ENCODE data around the gene RFC1.

The RFC1 gene

DNA sequence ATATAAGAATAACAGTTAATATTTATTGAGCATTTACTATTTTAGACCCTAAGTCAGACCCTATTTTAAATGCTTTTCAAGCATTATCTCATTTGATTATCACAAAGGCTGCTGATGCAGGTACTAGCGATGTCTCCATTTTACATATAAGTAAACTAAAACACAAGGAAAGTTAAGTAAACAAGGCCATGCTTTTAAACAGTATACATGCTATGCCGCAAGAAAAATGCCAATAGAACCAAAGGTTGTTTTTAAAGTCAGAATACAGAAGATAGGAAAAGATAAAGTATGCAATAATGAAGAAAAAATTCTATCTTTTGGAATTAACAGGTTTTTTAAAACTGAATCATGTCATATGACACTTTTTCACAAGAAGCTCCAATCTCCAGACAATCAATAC lies 26.2 kb downstream of the RFC1 start:
- H3K36me3 ChIP-seq (ENCODE audit: insufficient read depth, low read length), result peaks cover 4% of the 10 kb centered on the region; the same call in 1 of the 2 replicates
- H3K4me1 ChIP-seq (ENCODE audit: insufficient read depth, low read length), result no peaks in the 10 kb centered on the region
- no peaks in the 10 kb centered on the region for H3K9me3 ChIP-seq (ENCODE audit: control insufficient read depth, insufficient read depth, low read length)
- H3K9ac ChIP-seq (ENCODE audit: low read depth, low read length), result no peak overlapping the region

DNA sequence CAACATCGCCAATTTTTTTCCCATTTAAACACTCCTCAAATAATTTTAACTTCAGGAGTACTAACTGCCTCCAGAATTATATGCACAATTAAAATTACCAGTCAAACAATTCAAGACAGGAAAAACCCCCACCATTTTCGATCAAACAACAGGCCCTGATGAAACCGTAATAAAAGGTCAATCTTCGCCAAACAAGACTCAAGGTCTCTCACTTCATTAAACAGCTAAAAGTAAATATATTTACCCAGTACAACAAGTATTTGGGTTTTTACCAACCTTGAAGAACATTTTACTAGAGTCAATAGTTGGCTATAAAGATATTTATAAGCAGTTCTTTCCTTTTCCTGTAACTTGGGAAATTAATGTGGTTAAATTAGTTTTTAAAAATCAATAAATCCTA lies 28.3 kb downstream of the RFC1 start:
- no peak overlapping the region for H3K9ac ChIP-seq (ENCODE audit: low read depth, low read length)
- no peaks in the 10 kb centered on the region for H3K9me3 ChIP-seq (ENCODE audit: control insufficient read depth, insufficient read depth, low read length)
- H3K36me3 ChIP-seq (ENCODE audit: insufficient read depth, low read length), result no peaks in the 10 kb centered on the region
- no peaks in the 10 kb centered on the region for H3K4me1 ChIP-seq (ENCODE audit: insufficient read depth, low read length)

DNA sequence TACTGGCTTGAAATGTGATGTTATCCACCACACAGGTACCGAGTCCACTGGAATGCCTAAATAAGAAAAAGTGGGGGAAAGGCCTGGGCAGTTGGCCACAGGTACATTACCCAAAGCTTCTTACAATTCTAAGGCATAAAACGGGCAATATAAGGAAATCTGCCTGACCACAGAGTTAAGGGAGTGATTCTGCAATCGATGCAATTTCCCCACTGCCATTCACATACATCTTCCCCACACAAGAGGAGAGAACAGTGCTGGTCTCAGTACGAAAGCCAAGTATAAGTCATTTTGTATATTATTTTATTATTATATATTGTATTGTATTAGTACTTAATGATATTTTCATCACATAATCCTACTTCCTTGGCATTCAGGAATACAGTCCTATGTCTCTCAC lies 30.6 kb downstream of the RFC1 start:
- no peaks in the 10 kb centered on the region for H3K36me3 ChIP-seq (ENCODE audit: insufficient read depth, low read length)
- H3K4me1 ChIP-seq (ENCODE audit: insufficient read depth, low read length), result no peaks in the 10 kb centered on the region
- H3K9ac ChIP-seq (ENCODE audit: low read depth, low read length), result no peak overlapping the region
- H3K9me3 ChIP-seq (ENCODE audit: control insufficient read depth, insufficient read depth, low read length), result no peaks in the 10 kb centered on the region

DNA sequence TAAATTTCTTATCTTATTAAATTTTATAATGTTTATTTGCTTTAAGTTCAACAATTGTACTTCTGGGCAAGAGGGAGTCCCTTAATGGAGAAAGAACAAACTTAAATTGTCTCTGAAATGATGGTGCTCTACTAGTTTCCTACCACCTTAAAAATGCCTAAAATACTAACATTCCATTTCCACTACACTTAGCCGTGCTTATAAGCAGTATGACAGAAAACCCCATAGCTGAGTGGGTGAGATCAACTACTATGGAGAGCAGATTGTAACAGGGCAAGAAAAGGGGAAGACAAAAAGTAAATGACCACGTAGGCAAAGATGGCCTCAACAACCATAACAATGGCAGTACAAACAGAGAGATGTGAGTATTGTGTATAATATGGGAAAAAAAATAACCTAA lies 35.0 kb downstream of the RFC1 start:
- Histone ChIP-seq H3K9ac (ENCODE audit: low read depth, low read length) (no peak overlapping the region), H3K36me3 (ENCODE audit: insufficient read depth, low read length) (no peaks in the 10 kb centered on the region), H3K4me1 (ENCODE audit: insufficient read depth, low read length) (no peaks in the 10 kb centered on the region), H3K9me3 (ENCODE audit: control insufficient read depth, insufficient read depth, low read length) (no peaks in the 10 kb centered on the region)

DNA sequence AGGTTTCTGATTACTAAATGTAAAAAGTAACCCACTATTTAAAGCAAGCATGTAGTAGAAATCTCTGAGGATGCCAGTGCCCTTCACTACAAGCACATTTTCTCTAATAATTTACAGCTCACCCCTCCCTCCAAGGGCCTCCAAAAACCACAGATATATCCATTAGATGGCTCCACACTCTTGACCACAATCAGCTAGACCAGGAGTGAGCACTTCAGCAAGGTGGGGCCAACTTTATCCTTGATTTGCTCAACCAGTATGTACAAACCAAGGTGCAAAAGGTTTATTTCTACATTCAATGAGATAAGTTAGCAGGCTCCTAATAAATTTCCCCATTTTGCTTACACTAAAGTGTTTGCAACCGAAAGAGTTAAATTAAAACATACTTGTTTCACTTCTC lies 35.8 kb downstream of the RFC1 start:
- H3K4me1 ChIP-seq (ENCODE audit: insufficient read depth, low read length), result no peaks in the 10 kb centered on the region
- no peaks in the 10 kb centered on the region for H3K36me3 ChIP-seq (ENCODE audit: insufficient read depth, low read length)
- no peak overlapping the region for H3K9ac ChIP-seq (ENCODE audit: low read depth, low read length)
- H3K9me3 ChIP-seq (ENCODE audit: control insufficient read depth, insufficient read depth, low read length), result no peaks in the 10 kb centered on the region

DNA sequence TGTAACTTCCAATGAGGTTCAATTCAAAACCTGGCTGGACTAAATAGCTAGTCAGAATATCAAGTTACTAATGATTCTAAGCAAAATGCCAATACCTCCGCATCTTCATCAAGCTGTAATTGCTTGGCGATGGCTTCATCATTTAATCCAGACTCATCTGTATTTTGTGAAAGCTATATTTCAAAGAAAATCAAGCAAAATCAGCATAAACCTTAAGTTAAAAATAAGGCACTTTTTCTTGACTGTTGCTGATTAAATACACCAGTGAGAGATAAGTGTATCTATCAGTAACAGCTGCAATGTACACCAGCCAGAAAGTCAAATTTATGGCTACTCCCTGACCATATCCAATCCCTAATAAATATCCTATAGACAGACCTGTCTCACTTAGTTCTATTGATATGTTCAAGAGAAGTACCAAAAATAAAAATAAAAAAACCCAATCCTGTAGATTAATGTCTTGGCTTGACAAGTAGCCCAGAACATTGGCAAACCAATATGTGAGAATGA lies 39.6 kb downstream of the RFC1 start:
- H3K4me1 ChIP-seq (ENCODE audit: insufficient read depth, low read length), result no peaks in the 10 kb centered on the region
- H3K9me3 ChIP-seq (ENCODE audit: control insufficient read depth, insufficient read depth, low read length), result no peaks in the 10 kb centered on the region
- H3K9ac ChIP-seq (ENCODE audit: low read depth, low read length), result no peak overlapping the region
- H3K36me3 ChIP-seq (ENCODE audit: insufficient read depth, low read length), result 0 out of 2 replicates have a peak, but pooled peaks cover 2% of the 10 kb centered on the region

DNA sequence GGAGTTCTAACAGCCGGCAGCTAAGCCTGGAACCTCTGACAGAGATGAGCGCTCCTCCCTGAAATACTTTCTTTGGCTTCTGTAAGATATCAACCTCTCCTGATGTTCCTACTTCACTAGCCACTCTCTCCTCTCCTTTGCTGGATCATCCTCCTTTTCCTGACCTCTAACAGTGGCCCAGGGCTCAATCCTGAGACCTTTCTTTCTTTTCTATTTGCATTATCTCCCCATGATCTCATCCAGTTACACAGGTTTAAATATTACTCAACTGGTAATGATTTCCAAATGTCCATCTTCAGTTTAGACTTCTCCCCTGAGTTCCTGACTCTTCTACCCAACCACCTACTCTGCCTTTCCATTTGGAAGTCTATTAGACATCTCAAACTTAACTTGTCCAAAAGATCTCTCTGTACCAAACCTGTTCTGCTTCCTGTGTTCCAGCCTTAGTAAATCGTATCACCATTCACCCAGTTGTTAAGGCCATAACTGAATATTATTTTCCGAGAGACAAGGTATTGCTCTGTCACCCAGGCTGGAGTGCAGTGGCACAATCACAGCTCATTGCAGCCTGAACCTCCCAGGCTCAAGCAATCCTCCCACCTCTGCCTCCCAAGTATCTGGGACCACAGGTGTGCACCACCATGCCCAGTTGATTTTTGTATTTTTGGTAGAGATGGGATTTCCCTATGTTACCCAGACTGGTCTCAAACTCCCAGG lies 41.1 kb downstream of the RFC1 start:
- Histone ChIP-seq H3K9me3 (ENCODE audit: control insufficient read depth, insufficient read depth, low read length) (no peaks in the 10 kb centered on the region), H3K9ac (ENCODE audit: low read depth, low read length) (no peak overlapping the region), H3K36me3 (ENCODE audit: insufficient read depth, low read length) (0 out of 2 replicates have a peak, but pooled peaks cover 2% of the 10 kb centered on the region), H3K4me1 (ENCODE audit: insufficient read depth, low read length) (no peaks in the 10 kb centered on the region)

DNA sequence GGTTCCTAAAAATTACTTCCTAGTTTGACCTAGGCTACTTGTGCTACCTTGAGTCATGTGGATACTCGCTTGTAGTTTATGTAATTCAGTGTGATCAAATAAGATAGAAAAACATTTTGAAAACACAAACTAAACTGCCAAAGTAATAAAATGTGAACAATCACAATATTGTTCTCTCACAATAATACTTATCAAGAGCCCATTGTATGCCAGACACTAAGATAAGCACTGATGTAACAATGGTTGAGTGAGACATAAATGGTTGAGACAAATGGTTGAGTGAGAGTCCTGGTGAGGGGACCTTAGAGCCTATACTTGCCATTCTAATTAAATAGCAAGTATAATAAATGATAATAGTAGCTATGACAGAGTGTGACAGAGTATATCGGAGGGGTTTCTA lies 41.7 kb downstream of the RFC1 start:
- H3K36me3 ChIP-seq (ENCODE audit: insufficient read depth, low read length), result peaks cover 2% of the 10 kb centered on the region; the same call in 1 of the 2 replicates
- H3K9ac ChIP-seq (ENCODE audit: low read depth, low read length), result no peak overlapping the region
- H3K4me1 ChIP-seq (ENCODE audit: insufficient read depth, low read length), result no peaks in the 10 kb centered on the region
- no peaks in the 10 kb centered on the region for H3K9me3 ChIP-seq (ENCODE audit: control insufficient read depth, insufficient read depth, low read length)

DNA sequence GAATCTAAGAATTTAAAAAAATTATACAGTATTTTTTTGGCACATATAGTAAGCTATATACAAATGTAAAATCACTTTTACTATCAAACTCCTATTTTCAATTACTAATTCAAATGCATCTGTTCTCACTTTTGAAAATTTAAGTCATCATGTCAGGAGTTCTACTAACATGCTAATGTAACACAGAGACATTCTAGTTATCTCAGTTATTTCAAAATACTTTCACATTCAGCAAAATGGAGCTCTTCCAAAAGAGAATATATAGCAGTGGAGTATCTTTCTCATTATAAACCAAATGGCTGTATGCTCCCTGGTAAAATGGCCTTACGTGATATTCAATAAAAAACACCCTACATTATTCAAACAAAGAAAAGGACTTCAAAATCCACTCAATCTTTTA lies 42.3 kb downstream of the RFC1 start:
- H3K4me1 ChIP-seq (ENCODE audit: insufficient read depth, low read length), result no peaks in the 10 kb centered on the region
- no peak overlapping the region for H3K9ac ChIP-seq (ENCODE audit: low read depth, low read length)
- H3K36me3 ChIP-seq (ENCODE audit: insufficient read depth, low read length), result peaks cover 6% of the 10 kb centered on the region; the same call in 1 of the 2 replicates
- H3K9me3 ChIP-seq (ENCODE audit: control insufficient read depth, insufficient read depth, low read length), result no peaks in the 10 kb centered on the region

DNA sequence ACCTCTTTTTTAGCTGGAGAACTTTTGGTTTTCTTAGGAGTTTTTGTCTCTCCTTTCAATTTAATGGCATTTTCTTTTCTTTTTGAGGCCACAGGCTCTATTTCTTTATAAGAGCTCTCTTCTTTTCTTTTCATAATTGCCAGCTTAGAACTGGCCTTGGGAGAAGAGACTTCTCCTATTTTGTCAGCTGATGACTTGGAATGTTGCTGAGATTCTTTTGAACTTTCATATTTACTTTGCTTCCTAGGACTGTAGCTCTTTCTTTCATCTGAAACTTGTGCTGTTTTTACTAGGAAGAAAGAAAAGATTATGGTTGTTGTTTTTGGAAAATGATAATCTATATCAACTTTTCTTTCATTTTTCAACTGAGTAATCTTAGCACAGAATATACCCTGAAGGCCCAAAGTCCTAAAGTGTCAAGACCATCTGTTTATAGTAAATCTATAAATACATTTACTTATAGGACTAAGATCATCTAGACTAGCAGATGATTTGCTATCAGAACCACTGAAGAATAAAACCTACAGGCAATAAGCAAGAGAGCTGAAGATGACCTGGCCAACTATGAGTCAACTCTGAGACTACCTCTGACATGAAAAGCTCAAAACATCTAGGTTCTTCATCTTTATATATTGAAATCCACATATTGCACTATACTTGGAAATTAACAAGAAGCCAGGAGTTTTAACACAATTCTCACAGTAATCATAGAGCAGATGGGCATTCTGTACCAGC lies 45.6 kb downstream of the RFC1 start:
- peaks cover 14% of the 10 kb centered on the region; the same call in 1 of the 2 replicates for H3K36me3 ChIP-seq (ENCODE audit: insufficient read depth, low read length)
- H3K9me3 ChIP-seq (ENCODE audit: control insufficient read depth, insufficient read depth, low read length), result no peaks in the 10 kb centered on the region
- H3K4me1 ChIP-seq (ENCODE audit: insufficient read depth, low read length), result no peaks in the 10 kb centered on the region
- H3K9ac ChIP-seq (ENCODE audit: low read depth, low read length), result no peak overlapping the region

DNA sequence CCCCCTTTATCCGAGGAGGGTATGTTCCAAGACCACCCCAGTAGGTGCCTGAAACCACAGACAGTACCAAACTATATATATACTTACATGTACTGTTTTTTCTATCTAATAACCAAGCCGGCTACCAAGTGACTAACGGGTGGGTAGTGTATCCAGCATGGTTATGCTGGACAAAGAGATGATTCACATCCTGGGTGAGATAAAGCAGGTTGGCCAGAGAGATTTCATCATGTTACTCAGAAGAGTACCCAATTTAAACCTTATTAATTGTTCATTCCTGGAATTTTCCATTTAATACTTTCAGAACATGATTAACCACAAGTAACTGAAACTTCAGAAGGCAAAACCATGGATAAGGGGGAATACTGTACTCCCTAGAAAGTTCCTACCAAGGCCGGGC lies 46.5 kb downstream of the RFC1 start:
- H3K36me3 ChIP-seq (ENCODE audit: insufficient read depth, low read length), result peaks cover 11% of the 10 kb centered on the region; the same call in 1 of the 2 replicates
- H3K9me3 ChIP-seq (ENCODE audit: control insufficient read depth, insufficient read depth, low read length), result no peaks in the 10 kb centered on the region
- no peak overlapping the region for H3K9ac ChIP-seq (ENCODE audit: low read depth, low read length)
- H3K4me1 ChIP-seq (ENCODE audit: insufficient read depth, low read length), result no peaks in the 10 kb centered on the region

DNA sequence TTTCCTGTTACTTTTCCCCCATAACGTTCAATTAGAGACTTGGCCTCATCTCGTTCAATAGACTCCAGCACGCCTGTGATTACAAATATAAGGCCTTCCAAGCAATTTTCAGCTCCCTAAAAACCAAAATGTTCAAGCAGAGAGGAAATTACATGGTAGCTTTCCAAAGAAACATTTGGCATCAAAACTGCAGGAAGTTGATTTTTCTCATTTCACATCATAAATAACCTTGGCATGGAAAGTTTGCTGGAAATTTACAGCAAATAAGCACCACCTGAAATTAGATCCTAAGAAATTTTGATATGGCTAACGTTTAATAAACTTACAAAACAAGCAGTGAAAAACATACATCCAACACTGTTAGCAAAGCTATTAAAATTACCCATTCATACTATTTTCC lies 53.3 kb downstream of the RFC1 start:
- H3K4me1 ChIP-seq (ENCODE audit: insufficient read depth, low read length), result no peaks in the 10 kb centered on the region
- peaks cover 8% of the 10 kb centered on the region for H3K36me3 ChIP-seq (ENCODE audit: insufficient read depth, low read length)
- no peak overlapping the region for H3K9ac ChIP-seq (ENCODE audit: low read depth, low read length)
- no peaks in the 10 kb centered on the region for H3K9me3 ChIP-seq (ENCODE audit: control insufficient read depth, insufficient read depth, low read length)

DNA sequence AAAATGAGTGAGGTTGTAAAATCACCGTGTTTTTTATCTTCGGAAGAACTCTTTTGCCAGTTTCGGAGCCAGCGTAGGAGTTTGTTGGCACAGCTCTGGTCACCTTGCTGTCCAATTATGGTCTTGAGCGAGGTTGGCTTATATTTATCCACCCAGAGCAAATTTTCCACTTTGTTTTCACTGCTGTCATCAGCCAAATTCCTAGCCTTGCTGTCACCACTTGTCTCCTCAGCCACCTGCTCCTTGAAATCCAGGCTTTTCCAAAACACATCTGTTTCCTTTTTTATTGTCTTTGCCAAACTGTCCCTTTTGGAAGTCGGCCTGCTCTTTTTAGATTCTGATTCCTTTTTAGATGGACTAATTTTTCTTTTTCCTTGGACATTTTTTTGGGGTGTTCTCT lies 57.6 kb downstream of the RFC1 start:
- H3K36me3 ChIP-seq (ENCODE audit: insufficient read depth, low read length), result peaks cover 5% of the 10 kb centered on the region
- H3K9me3 ChIP-seq (ENCODE audit: control insufficient read depth, insufficient read depth, low read length), result no peaks in the 10 kb centered on the region
- H3K9ac ChIP-seq (ENCODE audit: low read depth, low read length), result no peak overlapping the region
- H3K4me1 ChIP-seq (ENCODE audit: insufficient read depth, low read length), result no peaks in the 10 kb centered on the region

DNA sequence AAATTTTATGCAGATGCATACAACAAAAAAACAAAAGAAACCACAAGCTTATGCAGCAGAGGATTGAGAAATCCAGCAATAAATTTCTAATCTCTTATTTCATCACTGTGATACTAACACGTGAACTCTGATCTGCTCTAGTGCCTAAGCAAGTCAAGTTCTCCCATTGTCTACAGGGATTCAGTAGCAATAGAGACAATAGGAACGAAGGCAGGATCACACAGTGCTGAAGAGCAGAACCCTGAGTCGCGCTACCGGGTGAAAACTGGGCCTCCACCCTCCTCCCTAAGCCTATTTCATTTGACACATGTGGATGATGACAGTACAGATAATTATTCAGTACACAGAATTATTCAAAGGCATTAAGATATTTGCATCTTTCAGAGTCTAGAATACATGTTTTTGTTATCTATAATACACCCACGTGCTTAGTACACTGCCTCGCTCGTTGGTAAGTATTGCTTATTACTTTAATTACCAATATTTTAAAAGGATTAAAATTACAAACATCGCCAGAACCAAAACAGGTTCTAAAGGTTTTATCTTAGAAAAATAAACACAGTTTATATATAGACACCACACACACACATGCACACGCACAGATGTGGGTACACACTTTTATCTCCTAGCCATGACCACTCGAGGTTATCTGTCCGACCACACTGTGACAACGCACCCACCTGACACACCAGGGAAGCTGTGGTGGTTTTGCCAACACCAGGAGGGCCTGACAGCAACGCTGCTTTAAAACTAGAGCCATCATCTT lies 60.1 kb downstream of the RFC1 start:
- H3K9me3 ChIP-seq (ENCODE audit: control insufficient read depth, insufficient read depth, low read length), result no peaks in the 10 kb centered on the region
- peaks cover 5% of the 10 kb centered on the region for H3K36me3 ChIP-seq (ENCODE audit: insufficient read depth, low read length)
- no peaks in the 10 kb centered on the region for H3K4me1 ChIP-seq (ENCODE audit: insufficient read depth, low read length)
- H3K9ac ChIP-seq (ENCODE audit: low read depth, low read length), result no peak overlapping the region
